ENCODE data around the gene MEG3. TPM values are rescaled to one million over a fixed set of nuclear protein-coding genes. Genes with fewer than 3 reads are reported as not detected.
A peak's percentile ranks its signal among the peaks of the same experiment; 100 is the strongest.

Gene MEG3
- 200 and 262 TPM in 2 replicates for total RNA-seq

DNA sequence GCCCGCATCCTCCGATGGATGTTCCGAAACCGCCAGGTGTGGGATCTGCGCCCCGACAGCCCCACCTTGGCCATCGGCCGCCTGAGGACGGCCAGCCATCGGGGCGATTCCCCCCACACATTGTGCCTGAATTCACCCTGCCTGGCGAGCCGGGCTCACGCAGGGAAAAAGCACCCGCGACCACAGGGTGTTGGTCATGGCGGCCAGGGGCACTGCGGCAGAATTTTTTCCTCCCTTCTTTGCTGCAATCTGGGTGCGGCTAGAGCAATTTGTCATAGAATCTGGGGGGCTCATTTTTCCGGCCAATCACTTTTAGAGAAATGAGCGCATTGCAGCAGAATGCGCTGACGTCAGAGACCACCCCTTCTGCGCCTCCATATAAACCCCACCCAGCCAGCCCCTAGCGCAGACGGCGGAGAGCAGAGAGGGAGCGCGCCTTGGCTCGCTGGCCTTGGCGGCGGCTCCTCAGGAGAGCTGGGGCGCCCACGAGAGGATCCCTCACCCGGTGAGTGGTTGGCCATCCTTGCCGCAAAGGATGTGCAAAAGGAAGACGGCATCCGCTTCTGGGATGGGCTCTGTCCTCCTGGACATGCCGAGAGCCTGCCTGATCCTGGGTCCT lies at the start of gene MEG3:
Gene MEG3 (plus strand): TSS at position 406 of the 619 bp plus-strand sequence.

DNA sequence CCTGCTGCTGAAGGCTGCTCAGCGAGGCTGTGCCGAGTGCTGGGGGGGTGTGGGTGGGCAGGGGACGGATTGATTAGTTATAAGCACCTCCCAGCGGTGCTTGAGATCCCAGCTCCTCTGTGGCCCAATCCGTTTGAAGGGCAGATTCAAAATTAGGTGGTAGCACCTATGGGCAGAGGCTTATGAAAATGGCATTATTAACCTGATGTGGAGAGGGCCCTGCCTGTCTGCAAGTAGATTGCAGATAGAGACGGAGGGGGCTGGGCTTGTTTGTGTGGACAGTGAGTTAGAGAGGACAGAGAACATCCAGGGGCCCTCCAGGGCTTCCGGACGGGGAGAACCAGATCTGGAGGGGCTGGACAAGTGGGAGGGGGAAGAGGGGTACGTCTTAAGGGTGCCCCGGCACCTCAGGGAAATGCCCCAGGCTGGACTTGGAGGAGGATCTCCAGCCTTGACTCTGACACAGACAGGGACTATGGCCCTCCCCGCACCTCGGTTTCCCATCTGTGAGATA lies 77.8 kb downstream of the MEG3 start, which contains the start of gene RTL1:
Gene RTL1 (minus strand): TSS at position 51 of the 514 bp plus-strand sequence. CDS start 18,934 bp downstream, outside the sequence.

Small RNA genes within 50 kb of the gene (small RNA-seq; reads per million reads assigned to genes)
- gene AL117190.3 (not detected), gene MIR127 (not detected), gene MIR136 (not detected), gene MIR2392 (not detected), gene MIR337 (14.2 reads per million, percentile 93 among the genes with 10 or more reads in this experiment), gene MIR431 (not detected), gene MIR432 (not detected), gene MIR433 (not detected), gene MIR493 (291 reads per million, percentile 99 among the genes with 10 or more reads in this experiment), gene RF01928 (not detected), gene RF02145 (not detected), gene SNORD112 (3.6 reads per million, percentile 68 among the genes with 10 or more reads in this experiment)

Other genes starting within 250 kb of the MEG3 start
- not detected in 2 replicates for gene BEGAIN, start 238.7 kb upstream of the MEG3 start, total RNA-seq
- gene DLK1, start 99.2 kb upstream of the MEG3 start, total RNA-seq, result not detected in 2 replicates
- gene RTL1, start 77.6 kb downstream of the MEG3 start, total RNA-seq, result not detected in 2 replicates

Data from hair follicle dermal papilla cell (primary cell).